Epithelial cell of prostate (primary cell): Measurements from ENCODE around the gene SSUH2.

Experiments
- DNase-seq: peaks from one replicate; pipeline ENCODE4 v3.0.0-alpha.2; 2011; ENCODE audit warnings: low read depth, low spot score
- H3K27ac ChIP-seq: fragments of 450-650 bp; 2 replicates; pipeline ENCODE4 v1.5.1; 2017; ENCODE audit warnings: mild to moderate bottlenecking

Gene SSUH2

DNA sequence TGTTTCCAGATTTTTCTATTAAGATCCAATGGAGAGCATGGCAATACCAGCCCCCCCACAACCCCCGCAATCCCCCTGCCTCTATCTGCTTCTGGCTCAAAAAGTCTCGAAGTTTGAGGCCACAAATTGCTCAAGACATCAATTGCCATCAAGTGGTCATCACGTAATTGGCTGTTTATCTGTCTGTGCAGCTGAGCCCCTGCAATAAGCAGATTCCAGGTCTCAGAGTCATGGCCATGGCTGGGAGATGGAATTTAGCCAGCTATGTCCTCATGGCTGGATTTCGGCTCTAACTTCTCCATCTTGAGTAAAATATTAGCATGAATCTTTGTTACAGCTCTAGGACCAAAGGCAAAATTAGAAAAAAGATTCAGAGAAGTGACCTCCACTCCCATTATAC, 22.7 kb downstream of the SSUH2 start:
- no peak for DNase-seq
- H3K27ac ChIP-seq: no peak overlapping the region

DNA sequence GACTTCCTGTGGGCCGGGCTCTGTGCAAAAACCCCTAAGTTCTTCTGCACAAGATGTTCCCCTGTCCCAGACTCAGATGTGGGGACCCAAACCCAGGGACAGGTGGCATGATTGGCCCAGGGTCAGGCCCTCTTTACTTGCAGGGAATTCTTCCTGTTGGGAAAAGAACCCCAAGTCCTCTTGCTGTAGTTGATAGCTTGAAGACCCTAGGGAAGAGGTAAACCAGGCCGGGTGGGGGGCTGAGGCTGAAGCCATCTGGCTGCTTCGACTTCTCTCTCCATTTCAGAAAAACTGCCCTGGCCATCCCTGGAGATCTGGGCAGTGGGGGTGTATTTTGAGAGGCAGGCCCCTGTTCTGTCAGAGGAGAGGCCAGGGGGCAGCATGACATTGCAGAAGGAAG, 23.5 kb downstream of the SSUH2 start:
- no peak for DNase-seq
- no peak overlapping the region for H3K27ac ChIP-seq

DNA sequence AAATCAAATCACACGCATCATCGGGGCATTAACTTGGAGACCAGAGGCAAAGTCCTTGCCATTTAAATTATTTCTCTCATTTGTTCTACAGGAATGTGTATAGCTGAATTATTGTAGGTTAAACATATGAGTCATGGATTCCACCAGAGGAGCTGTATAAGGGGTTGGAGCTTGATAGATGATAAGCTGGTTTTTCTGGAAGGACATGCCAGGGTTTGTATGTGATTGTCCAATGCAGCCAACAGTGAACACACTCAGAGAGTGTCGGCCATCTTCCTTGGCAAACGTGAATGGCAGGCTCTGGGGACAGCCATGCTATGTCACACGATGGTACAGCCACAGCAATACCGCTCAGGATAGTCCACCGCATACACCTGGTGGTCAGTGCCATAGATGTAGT, 25.1 kb downstream of the SSUH2 start:
- DNase-seq: peak; percentile 72
- peak overlapping the region; percentile 53 for H3K27ac ChIP-seq

DNA sequence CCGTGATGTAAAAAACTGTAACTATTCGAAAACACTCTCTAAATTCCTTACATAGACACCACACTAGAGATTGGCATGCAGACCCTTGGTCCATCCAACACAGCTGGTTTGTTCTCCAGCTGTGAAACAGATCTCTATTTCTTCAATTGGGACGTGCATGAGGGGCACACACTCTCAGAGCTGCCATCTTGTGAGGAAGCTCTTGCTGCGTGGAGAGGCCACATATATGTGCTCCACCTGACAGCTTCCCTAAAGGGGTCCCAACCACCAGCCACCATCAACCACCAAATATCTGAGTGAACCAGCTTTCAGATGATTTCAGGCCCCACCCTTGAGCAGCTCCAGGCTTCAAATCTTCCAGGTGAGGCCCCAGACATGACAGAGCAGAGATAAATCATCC, 25.6 kb downstream of the SSUH2 start:
- DNase-seq: no peak
- peak overlapping the region; percentile 53 for H3K27ac ChIP-seq

DNA sequence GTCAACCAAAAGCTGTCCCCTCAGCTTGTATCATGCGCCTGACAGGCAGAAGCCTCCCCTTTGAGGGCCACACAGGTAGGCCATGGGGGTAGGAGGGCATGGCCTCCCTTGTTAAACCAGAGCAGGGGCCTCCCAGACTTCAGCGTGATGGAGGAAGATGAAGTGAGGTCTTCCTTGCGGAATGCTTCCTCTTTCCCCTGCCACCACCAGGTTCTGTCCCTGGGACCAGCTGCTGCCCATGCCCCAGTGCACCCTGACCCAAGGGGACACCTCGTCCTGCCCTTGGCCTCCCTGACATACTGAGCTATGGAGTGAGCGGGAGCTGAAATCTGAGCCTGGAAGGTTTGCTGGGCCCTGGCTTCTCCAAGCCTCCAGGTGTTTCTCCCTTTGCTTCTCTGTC, 26.7 kb downstream of the SSUH2 start:
- no peak overlapping the region for H3K27ac ChIP-seq
- DNase-seq: no peak

DNA sequence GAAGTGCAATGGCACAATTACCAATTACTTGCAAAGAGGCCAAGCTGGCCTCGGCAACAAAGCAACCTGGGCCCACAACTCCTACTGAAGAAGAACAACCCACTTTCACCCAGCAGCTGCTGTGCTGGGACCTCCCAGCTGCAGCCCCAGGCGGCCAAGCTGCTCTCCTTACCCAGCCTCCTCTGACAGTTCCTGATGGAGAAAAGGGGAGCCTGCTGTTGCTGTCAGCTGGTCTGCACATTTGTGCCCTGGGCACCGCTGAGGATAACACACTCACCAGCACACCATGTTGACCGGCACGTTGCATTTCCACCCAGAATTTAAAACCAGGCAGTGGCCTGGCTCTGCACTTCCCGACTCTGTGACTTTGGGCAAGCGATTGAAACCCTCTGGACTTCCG, 33.6 kb downstream of the SSUH2 start:
- H3K27ac ChIP-seq: no peak overlapping the region
- no peak for DNase-seq

DNA sequence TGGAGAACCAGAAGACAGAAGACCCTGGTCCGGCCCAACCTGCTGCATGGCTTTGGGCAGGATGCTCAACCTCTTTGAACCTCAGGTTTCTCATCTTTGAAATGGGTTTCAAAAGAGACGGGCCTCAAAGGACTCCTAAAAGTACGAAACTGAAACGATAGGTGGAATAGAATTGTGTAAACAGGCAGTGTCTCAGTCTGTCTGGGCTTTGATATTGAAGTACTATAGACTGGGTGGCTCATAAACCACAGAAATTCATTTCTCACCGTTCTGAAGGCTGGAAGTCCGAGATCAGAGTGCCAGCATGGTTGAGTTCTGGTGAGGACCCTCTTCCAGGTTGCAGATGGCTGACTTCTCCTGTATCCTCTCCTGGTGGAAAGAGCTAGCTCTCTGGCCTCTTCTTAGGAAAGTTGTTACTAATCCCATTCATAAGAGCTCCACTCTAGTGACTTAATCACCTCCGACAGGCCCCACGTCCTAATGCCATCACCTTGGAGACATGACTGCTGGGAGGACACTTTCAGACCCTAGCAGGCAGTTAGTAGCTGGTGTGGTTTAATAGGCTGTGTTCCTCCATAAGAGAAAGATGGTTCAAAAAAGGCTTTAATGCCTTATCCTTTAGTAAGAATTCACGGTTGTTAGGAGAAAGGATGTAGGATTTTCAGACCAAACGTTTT, 35.7 kb downstream of the SSUH2 start:
- no peak for DNase-seq
- no peak overlapping the region for H3K27ac ChIP-seq

DNA sequence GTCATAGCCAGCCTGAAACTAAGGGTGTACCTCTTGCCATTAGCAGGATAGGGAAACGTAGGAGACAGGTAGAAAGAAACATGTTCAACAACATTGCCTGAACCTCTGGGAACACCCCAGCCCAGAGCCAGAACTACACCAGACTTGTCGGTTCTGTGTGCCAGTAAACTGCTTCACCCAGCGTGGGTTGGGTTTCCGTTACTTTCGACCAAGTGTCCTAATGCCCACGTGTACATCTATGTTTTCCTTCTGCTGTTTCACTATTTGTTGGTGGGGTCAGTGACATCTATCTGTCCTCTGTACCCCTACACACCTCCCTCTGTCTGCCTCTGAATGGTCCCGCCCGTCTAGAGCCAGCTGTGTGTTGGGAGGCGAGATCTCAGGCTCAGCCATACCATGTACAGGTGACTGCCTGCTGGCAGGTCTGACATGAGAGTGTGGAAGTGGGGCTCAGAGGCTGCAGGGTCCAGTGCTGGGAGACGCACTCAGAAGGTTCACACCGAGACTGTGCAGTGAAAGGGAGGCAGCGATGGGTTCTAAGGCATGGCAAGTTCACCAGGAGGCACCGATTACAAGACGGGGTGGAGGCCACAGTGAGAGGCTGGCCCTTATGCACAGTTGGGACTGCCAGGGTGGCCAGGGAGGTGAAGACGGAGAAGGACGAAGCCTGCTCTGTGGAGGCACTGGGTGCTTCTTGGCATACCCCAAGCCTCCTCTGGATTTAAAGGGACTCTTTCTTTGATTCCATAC, 36.4 kb downstream of the SSUH2 start:
- no peak for DNase-seq
- no peak overlapping the region for H3K27ac ChIP-seq

DNA sequence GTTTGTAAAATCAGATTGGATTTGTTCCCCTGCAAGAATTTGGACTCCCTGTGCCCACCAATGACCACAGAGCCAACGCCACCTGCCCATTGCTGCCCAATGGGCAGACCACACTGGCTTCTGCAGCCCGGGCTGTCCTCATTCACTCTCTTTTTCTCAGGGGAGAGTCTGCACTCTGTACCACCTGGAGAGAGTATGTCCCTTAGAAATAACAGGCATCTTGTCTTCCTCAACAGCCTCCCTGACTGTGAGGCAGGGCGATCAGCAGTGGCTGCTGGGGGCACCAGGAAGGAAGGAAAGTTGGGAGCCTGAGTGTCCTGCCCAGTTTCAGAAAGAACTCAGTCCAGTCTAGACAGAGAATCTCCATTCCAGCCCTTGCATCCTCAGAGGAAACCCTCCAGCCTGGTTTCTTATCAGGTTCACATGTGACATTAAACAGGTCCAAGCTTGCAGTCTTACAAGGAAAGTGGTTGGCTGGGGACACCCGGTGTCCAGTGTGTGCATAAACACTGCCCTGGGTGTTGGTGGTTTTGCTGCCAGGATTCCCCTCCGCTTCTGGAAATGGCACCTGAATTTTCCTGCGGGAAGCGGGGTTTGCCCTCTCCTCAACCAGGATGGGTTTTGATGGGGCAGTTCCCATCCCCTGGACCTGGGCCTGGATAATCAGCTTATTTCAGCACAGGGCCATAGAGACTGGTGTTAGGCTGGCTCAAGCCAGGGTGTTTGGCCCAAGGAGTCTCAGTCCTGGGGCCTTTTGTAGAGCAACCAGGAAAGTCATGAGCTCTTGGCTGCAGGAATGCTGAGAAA, 37.2 kb downstream of the SSUH2 start:
- DNase-seq: peak; percentile 45
- H3K27ac ChIP-seq: no peak overlapping the region

DNA sequence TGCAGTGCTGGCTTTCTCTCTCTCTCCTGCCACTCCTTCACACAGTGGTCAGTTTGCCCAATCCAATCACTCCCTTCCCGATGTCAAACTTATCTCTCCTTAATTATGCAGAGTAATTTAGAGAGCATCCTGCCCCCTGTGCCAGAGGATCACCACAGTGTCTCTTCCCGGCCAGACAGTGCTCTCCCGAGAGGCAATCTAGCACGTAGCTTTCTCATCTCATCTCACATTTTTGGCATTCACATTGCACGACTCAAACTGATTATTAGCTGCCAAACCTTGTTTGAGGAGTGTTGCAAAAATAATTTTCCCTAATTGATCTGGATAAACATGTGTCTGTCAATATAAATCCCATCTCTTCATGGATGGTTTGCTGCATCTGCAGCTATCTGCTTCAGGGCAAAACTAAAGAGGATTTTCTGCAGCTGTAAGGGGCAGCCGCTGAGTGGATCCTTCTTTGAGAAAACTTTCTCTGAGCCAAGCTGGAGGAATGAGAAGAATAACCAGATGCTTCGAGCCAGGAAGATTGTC, 37.8 kb downstream of the SSUH2 start:
- DNase-seq: no peak

DNA sequence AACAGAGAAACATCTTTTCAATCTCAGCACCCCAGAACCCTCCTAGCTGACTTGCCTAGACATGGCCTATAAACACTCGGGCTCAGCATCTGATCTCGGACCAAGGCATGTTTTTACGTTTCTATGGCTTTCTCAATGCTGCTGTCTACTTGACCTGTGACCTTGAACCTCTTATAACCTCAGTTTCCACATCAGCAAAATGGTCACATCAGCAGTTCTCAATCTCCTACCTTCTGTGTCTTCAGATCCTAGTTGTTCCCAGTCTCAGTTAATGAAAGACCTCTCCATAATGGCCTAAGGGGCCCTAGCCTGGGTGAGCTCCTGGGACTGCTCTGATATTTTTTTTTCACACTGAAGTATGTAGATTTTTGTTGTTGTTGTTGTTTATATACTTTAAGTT, 39.6 kb downstream of the SSUH2 start:
- no peak for DNase-seq
- H3K27ac ChIP-seq: no peak overlapping the region

More for the DNA sequence above, 37.8 kb downstream of the SSUH2 start:
- H3K27ac ChIP-seq: no peak overlapping the region

DNA sequence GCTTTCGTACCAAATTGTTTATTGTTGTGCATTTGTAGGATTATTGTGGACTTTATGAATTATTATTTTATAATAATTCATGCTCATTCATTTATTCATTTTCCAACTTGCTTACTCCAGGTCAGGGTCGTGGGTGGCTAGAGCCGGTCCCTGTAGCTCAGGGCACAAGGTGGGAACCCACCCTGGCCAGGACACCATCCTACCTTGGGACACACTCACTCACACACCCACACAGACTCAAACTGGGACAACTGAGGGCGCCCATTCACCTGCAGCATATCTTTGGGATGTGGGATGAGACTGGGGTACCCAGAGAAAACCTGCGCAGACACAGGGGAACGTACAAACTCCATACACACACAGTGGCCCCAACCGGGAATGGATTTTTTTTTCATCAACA, 40.6 kb downstream of the SSUH2 start:
- H3K27ac ChIP-seq: no peak overlapping the region
- DNase-seq: no peak

DNA sequence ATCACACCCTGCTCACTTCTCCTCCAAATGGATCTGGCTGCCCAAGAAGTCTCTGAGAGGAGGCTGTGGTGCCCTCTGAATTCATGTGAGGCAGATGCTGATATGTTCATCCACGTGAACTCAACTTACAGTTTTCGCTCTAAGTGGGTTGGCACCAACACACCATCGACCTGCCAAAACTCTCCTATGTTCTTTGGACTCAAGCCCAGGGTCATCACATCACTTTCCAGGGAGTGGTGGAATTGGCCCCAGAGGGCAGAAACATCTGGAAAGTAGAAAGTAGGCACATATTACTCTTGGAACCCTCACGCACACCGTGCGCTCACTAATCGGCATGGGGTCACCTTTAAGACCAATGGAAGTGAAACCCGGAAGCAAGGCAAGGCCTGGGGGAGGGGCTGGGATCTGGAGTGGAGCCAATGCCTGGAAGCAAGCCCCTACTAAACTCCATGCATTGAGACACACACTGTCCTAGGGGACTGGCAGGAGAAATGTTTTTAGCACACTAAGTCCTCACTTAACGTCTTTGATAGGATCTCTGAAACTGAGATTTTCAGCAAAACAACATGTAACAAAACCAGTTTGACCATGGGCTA, 41.4 kb downstream of the SSUH2 start:
- no peak overlapping the region for H3K27ac ChIP-seq
- no peak for DNase-seq

DNA sequence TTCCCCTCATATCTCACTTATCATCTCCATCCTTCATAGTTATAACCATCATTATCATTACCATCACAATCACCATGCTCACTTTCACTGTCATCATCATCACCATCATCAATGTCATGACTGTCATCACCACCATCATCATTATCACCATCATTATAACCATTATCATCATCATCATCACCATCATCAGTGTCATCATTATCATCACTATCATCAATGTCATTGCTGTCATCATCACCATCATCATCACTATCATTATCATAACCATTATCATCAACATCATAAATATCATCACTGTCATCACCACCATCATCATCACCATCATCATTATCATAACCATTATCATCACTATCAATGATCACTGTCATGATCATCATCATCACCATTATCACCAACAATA, 44.1 kb downstream of the SSUH2 start:
- no peak for DNase-seq
- H3K27ac ChIP-seq: no peak overlapping the region

DNA sequence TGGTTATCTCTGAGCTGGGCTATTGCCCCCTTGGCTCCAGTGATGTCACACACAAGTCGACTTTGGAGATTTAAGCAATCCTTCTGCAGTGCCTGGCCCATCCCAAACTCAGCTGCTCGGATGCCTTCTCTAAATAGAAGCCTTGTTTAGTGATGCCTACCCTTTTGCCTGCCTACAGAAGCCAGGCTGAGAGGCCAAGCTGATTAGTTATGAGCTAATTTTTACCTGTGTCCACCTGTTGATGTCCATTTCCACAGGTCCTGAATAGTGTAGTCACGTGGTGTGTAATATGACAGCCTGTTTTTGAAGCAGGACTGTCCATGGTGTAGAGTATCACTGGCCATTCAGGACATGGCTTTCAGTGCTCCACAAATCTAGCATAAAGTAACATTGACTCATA, 45.5 kb downstream of the SSUH2 start:
- H3K27ac ChIP-seq: no peak overlapping the region
- DNase-seq: no peak

DNA sequence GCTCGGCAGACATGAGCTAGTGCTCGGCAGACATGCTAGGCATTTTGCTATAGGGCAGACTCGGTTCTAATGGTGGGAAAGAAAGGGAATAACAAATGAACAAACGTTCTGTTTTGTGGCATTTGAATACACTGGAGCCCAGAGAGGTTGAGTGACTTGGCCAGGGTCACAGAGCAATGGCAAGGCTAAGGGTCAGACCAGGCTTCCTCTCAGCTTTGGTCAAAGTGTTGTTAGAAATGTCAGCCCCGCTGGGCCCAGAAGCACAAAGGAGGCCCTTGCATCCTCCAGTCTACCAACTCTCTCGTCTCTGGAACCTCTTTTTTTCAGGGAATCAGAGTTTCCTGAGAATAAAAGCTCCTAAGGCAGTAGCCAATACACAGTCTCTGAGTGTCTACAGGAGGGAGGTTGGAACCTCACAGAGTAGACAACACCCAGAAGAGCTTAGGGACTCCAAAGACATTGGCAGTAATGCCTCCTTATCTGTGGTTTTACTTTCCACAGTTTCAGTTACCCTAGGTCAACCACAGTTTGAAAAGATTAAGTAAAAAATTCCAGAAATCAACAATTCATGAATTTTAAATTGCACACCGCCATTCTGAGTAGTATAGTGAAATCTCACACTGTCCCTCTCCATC, 47.3 kb downstream of the SSUH2 start:
- DNase-seq: no peak
- H3K27ac ChIP-seq: no peak overlapping the region

DNA sequence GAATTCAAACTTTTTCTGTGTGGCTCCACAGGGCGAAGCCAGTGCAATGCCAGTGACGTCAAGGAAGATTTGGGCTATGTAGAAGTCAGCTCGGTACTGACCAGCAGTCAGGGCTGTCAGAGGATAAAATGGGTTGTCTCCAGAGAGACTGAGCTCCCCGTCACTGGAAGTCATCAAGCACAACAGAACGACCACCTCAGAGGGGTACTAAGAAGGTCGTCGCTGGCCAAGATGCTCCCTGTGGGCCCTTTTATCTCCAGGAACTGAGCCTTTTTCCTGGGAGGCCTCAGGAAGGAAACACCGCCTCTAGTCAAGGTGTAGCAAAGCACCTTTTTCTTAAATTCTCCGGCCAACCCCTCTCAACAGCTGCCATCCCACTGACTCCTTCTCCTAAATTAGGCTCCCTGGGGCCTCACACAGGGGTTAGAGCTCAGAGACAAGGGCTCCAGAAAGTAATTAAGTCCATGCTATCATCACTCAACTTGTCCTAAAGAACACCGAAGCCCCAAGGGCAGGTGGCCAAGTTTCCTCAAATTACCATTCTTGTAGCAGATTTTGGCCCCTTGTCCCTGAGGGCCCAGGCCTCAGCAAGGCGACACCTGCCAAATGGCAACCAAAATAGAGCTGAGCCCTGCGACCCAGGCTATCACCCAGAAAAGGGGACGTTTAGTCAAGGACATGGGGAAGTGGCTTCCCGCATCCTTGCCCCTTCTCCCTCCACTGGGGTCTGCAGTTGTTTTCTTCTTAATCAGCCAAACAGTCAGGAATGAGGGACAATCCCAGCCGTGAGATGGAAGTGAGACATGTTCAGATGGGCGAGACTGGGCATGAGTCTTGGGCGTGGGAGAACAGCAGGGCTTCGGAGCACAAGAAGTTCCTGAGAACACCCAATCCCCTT, 48.0 kb downstream of the SSUH2 start:
- DNase-seq: peak; percentile 20
- H3K27ac ChIP-seq: no peak overlapping the region

DNA sequence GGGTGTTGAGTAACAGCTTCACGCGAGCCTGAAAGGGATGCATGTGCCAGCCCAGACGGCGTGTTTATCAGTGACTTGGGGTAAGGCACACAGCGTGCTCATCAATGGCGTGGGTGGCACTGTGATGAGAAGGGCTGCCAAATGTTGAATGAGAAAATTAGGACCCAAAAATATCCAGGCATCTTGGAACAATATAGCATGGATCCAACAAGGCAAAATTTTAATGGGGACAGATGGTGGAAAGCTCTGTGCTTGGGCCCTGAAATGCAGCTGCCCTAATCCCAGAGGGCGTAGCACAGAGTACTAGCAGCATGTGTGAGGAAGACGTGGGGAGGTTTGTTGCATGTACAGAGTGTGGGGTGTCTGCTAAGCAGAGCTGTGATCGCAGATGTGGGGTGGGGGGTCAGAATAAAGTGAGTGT, 48.9 kb downstream of the SSUH2 start:
- H3K27ac ChIP-seq: no peak overlapping the region
- no peak for DNase-seq

DNA sequence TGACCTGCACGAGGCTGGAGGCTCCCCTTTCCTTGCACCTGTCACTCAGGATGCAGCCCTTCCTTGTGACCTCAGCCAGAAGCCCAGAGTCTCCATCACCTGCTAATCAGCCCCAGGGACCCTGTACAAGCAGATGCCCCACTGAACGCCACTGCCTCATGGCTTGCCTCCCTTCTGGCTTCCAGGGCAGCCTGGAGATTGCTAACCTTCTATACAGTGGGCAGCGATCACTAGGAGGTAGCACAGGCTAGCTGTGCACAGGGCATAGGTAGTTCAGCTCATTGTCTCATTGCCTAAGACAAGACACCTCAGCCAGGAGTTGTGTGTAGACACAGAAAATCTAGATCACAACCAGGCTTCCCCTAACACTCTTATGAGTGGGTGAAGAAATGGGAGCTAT, 49.3 kb downstream of the SSUH2 start:
- no peak for DNase-seq
- no peak overlapping the region for H3K27ac ChIP-seq
